Upper lobe of right lung (tissue), 1 donor: ENCODE results near the gene ZCCHC24. TPM values are rescaled to one million over a fixed set of nuclear protein-coding genes. Genes with fewer than 3 reads are reported as not detected.

Source experiments
- ATAC-seq: fragments of 200-7000 bp; cut with Tn5 transposase; one replicate; pipeline ENCODE4 v1.9.1; 2020; ENCODE audit warnings: mild to moderate bottlenecking, moderate library complexity
- DNase-seq: peaks from one replicate; pipeline ENCODE4 v3.0.0-alpha.2; 2020
- H3K27ac ChIP-seq: fragments of 200-600 bp; one replicate; pipeline ENCODE4 v1.8.0; 2022
- H3K27me3 ChIP-seq: fragments of 200-600 bp; one replicate; pipeline ENCODE4 v1.8.0; 2022; ENCODE audit warnings: mild to moderate bottlenecking
- H3K36me3 ChIP-seq: fragments of 200-600 bp; one replicate; pipeline ENCODE4 v1.8.0; 2022
- H3K4me1 ChIP-seq: fragments of 200-600 bp; one replicate; pipeline ENCODE4 v1.8.0; 2022
- H3K4me3 ChIP-seq: fragments of 200-600 bp; one replicate; pipeline ENCODE4 v1.8.0; 2022; ENCODE audit warnings: mild to moderate bottlenecking
- H3K9me3 ChIP-seq: fragments of 200-600 bp; one replicate; pipeline ENCODE4 v1.8.0; 2022
- intact Hi-C: fragments of 100-400 bp; cut with DNase I; formaldehyde crosslinking; loops from one replicate; pipeline ENCODE4 v1.11.0; 2022
- total RNA-seq: library from RNA; stranded (reverse); fragmentation: NEBNext Ultra II Directional; extraction: Animal tissue kit (Norgen Biotek cat#: 25700); gene quantifications from one replicate; pipeline ENCODE4 v1.2.1, GENCODE V29; 2021
- TF ChIP-seq, protein P1 (sequence below): fragments of 200-600 bp; IDR thresholded peaks from one replicate; pipeline ENCODE4 v1.8.0; 2022; ENCODE audit warnings: antibody characterized with exemption
- donor health status: DM: no; HTN: yes; CAD: no; lungs with severe emphysema.

Gene ZCCHC24
- total RNA-seq, 1 donor from 2014 or later: 32.4 TPM

DNA sequence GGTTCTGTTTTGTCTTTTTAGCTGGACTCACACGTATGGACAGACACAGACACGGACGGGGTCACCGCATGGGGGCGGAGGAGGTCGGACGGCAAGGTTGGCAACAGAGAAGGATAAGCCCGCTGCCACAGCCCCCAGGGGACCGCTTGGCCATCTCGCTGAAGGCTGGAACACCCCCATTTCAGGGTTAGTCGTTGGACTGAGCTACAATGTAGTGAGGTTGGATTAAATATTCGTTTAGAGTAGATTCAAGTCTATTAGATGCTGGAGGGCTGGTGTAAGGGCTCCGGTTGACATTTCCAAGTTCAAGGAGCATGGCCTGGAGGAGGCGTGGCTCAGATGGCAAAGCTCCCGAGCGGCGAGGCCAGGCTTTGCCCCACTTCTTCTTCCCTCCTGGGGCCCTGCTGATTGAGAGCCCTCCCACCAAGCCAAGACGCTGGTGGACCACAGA, 62.9 kb downstream of the ZCCHC24 start:
- ATAC-seq (no peak), DNase-seq (peak; percentile 52)
- no peaks in the 10 kb centered on the region for H3K9me3 ChIP-seq
- peak overlapping the region; percentile 42 for H3K27ac ChIP-seq
- intact Hi-C loops: no loop called here
- peaks cover 4% of the 10 kb centered on the region for H3K36me3 ChIP-seq
- H3K4me1 ChIP-seq: peaks cover 23% of the 10 kb centered on the region
- no peak overlapping the region for H3K4me3 ChIP-seq
- TF ChIP-seq, protein P1, sequence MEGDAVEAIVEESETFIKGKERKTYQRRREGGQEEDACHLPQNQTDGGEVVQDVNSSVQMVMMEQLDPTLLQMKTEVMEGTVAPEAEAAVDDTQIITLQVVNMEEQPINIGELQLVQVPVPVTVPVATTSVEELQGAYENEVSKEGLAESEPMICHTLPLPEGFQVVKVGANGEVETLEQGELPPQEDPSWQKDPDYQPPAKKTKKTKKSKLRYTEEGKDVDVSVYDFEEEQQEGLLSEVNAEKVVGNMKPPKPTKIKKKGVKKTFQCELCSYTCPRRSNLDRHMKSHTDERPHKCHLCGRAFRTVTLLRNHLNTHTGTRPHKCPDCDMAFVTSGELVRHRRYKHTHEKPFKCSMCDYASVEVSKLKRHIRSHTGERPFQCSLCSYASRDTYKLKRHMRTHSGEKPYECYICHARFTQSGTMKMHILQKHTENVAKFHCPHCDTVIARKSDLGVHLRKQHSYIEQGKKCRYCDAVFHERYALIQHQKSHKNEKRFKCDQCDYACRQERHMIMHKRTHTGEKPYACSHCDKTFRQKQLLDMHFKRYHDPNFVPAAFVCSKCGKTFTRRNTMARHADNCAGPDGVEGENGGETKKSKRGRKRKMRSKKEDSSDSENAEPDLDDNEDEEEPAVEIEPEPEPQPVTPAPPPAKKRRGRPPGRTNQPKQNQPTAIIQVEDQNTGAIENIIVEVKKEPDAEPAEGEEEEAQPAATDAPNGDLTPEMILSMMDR: no peak
- H3K27me3 ChIP-seq: no peaks in the 10 kb centered on the region

DNA sequence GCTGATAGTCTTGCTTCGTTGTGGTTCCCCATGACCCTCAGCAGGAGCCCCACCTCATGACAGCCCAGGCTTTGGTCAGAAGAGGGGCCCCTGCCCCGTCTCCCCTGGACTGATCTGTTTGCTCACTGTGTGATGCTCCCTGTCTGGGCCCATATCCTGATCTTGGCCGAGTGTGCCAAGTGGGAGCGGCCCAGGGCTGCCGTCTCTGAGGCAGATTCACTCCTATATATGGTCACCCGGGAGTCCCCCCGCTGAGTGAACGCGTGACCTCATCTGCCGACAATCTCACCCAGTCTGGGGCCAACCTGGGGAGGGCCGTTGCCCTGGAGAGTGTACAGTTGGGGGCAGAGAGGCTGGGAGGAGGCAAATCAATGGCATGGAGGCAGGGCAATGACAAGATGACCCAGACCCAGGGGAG, 63.6 kb downstream of the ZCCHC24 start:
- Histone ChIP-seq H3K36me3 (peaks cover under 1% of the 10 kb centered on the region), H3K27ac (peak overlapping the region; percentile 47), H3K27me3 (no peaks in the 10 kb centered on the region), H3K4me3 (no peak overlapping the region), H3K4me1 (peaks cover 23% of the 10 kb centered on the region), H3K9me3 (no peaks in the 10 kb centered on the region)
- intact Hi-C loops: no loop called here
- TF ChIP-seq, protein P1: no peak
- DNase-seq (peak; percentile 65), ATAC-seq (peak; percentile 13)

DNA sequence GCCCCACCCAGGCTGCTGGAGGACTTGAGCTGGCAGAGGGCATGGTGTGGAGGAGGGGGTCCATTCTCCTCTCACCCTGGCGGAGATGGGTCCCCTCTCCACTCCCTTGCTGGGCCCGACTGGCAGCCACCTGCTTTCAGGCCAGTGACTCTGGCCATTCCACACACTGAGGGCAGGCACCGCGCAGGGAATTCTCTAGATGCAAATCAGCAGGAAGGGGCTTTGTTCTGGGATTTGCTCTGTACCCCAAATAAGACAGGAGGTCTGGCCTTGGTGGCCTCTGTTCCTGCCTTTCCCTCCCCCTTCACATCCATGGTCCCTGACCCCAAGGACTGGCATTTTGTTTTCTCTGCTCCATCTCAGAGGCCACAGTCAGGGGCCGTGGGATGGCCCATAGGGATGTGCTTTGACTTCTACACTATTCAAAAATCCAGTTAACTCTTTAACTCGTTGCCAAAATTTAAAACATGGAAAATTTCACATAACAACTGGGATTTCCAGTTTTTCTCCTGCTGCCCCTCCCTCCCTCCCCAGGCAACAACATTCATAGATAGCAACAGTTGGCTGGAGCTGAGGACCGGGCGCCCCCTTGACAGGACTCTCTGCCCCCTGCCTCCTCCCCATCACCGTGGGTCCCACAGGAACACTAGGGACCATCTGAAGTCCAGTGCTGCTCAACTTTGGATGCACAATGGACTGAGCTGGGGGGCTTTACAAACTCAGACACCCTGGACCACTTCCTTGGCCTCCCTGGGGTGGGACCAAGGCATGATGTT, 64.3 kb downstream of the ZCCHC24 start:
- H3K27me3 ChIP-seq: no peaks in the 10 kb centered on the region
- TF ChIP-seq, protein P1: no peak
- peaks cover 23% of the 10 kb centered on the region for H3K4me1 ChIP-seq
- ATAC-seq (no peak), DNase-seq (peak; percentile 30)
- H3K36me3 ChIP-seq: no peaks in the 10 kb centered on the region
- peak overlapping the region; percentile 73 for H3K27ac ChIP-seq
- no peaks in the 10 kb centered on the region for H3K9me3 ChIP-seq
- H3K4me3 ChIP-seq: no peak overlapping the region
- intact Hi-C loops: no loop called here

DNA sequence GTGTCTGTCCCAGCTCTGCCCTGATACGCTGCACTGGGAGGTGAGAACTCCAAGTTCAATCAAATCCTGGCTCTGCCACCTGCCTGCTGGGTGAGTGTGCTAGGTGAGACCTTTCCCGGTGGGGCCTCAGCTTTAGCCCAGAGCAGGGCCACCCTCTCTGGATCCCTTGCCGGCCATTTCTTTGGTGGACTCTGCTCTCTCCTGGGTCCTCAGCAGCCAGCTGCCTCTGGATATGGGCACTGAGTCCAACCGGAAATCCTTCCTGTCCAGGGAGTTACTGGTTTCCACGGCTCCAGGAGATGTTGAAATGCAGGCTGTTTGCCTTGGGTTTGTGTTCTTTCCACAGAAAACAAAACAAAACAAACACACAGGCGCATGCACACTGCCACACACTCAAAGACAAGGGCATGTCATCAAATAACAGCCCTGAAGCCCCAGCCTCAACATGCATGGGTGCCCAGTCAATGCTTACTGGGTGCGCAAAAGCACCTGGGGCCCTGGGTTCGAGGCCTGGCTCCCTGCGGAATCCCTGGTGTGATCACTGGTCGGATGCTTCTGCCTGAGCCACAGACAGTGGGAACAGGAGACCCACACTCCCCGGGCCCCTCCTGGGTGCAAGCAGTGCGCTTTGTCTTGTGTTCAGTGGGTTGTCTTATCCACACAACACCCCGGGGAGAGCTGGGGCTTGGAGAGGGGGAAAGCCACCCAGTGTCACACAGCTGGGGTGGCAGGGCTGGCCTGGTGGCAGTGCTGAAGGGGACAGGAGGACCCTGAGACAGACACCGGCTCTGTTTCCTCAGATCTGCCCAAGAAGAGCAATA, 65.1 kb downstream of the ZCCHC24 start:
- ATAC-seq (peak; percentile 8), DNase-seq (no peak)
- no peaks in the 10 kb centered on the region for H3K9me3 ChIP-seq
- peak overlapping the region; percentile 74 for H3K27ac ChIP-seq
- no peak overlapping the region for H3K4me3 ChIP-seq
- no peaks in the 10 kb centered on the region for H3K27me3 ChIP-seq
- intact Hi-C loops: no loop called here
- H3K36me3 ChIP-seq: no peaks in the 10 kb centered on the region
- peaks cover 23% of the 10 kb centered on the region for H3K4me1 ChIP-seq
- TF ChIP-seq, protein P1: no peak

DNA sequence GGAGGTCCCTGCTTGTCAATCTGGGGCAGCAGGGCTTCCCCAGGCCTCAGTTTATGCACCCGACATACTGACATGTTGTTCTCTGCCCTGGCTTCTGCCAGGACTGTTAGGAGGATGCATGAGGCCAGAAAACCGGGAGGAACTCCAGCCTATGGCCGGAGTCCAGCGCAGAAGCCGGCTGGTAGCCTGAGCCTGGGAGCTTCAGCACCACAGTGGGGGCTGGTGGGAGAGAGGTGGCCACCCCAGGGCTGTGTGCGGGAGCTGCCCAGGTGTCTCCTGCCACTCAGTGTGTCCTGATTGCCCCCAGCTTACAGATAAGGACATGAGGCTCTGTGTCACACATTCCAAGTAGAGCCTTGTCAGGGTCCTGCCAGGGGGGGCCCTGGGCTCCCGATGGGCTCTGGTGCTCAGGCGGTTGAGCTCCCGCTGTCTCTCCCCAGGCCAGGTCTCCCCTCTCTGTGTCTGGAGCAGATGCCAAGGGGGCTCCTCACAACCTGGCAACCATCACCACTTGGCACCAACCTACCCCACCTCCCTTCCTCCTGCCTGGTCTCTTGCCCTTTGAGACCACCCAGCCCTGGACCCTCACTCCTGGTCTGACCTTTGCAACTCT, 65.8 kb downstream of the ZCCHC24 start:
- intact Hi-C loops: no loop called here
- TF ChIP-seq, protein P1: no peak
- Histone ChIP-seq H3K36me3 (no peaks in the 10 kb centered on the region), H3K27ac (peak overlapping the region; percentile 74), H3K4me3 (no peak overlapping the region), H3K4me1 (peaks cover 26% of the 10 kb centered on the region), H3K9me3 (no peaks in the 10 kb centered on the region), H3K27me3 (no peaks in the 10 kb centered on the region)
- no peak for ATAC-seq
- DNase-seq: no peak
